ENCODE measurements around the gene ZSWIM6. TPM values are rescaled to one million over a fixed set of nuclear protein-coding genes. Genes with fewer than 3 reads are reported as not detected.

ZSWIM6 gene
- total and polyA plus RNA-seq, 2 donors = 3.7 to 9.0 TPM

DNA sequence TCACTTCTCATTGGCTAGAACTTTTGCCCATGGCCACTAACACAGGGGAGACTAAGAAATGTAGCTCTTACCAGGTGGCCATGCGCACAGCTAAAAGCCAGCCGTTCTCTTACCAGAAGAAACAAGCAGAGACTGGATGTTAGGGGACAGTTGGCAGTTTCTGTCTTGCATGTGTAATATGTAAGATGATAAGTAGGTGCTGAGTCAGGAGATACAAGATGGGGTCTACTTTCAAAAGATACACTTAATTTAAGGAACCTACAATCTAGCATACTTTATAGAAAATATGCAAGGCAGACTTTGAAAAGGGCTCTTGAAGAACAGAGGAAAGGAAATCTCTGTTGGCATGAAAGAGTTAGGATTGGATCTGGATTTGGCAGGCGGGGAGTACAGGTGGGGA is 244.5 kb downstream of the ZSWIM6 start:
- 98% methylated on average over 3 of the region's 3 CpGs for WGBS
- Histone ChIP-seq H3K27ac (ENCODE audit: low read depth in 1 of 2, low read length in 1 of 2) (no peak overlapping the region), H3K4me1 (ENCODE audit: control insufficient read depth in 2 of 2, insufficient read depth in 2 of 2, low read length in 2 of 2) (no peaks in the 10 kb centered on the region), H3K36me3 (ENCODE audit: control insufficient read depth in 2 of 2, insufficient read depth in 2 of 2, low read length in 1 of 2) (no peaks in the 10 kb centered on the region), H3K4me3 (ENCODE audit: low read length in 2 of 2) (no peak overlapping the region), H3K27me3 (ENCODE audit: control insufficient read depth in 2 of 2, insufficient read depth in 1 of 2, low read length in 1 of 2) (no peaks in the 10 kb centered on the region), H3K9me3 (ENCODE audit: control insufficient read depth in 2 of 2, insufficient read depth in 1 of 2, low read length in 1 of 2) (no peaks in the 10 kb centered on the region)
- DNase-seq (ENCODE audit: low read depth in 6 of 9, low spot score in 9 of 9) = no peak

- H3K27me3 ChIP-seq (ENCODE audit: control insufficient read depth in 2 of 2, insufficient read depth in 1 of 2, low read length in 1 of 2) = no peaks in the 10 kb centered on the region
- no peak overlapping the region for H3K27ac ChIP-seq (ENCODE audit: low read depth in 1 of 2, low read length in 1 of 2)
- no peak for DNase-seq (ENCODE audit: low read depth in 6 of 9, low spot score in 9 of 9)
- WGBS = 96% methylated on average over 1 of the region's 1 CpG
- H3K4me1 ChIP-seq (ENCODE audit: control insufficient read depth in 2 of 2, insufficient read depth in 2 of 2, low read length in 2 of 2) = no peaks in the 10 kb centered on the region
- no peaks in the 10 kb centered on the region for H3K36me3 ChIP-seq (ENCODE audit: control insufficient read depth in 2 of 2, insufficient read depth in 2 of 2, low read length in 1 of 2)
- no peaks in the 10 kb centered on the region for H3K9me3 ChIP-seq (ENCODE audit: control insufficient read depth in 2 of 2, insufficient read depth in 1 of 2, low read length in 1 of 2)
- H3K4me3 ChIP-seq (ENCODE audit: low read length in 2 of 2) = no peak overlapping the region
Observed at GRCh38 chr5:61578858-61579503, 246.9 kb downstream of the ZSWIM6 start.

- Histone ChIP-seq H3K4me1 (ENCODE audit: control insufficient read depth in 2 of 2, insufficient read depth in 2 of 2, low read length in 2 of 2) (no peaks in the 10 kb centered on the region), H3K36me3 (ENCODE audit: control insufficient read depth in 2 of 2, insufficient read depth in 2 of 2, low read length in 1 of 2) (no peaks in the 10 kb centered on the region), H3K27ac (ENCODE audit: low read depth in 1 of 2, low read length in 1 of 2) (no peak overlapping the region), H3K9me3 (ENCODE audit: control insufficient read depth in 2 of 2, insufficient read depth in 1 of 2, low read length in 1 of 2) (no peaks in the 10 kb centered on the region), H3K27me3 (ENCODE audit: control insufficient read depth in 2 of 2, insufficient read depth in 1 of 2, low read length in 1 of 2) (no peaks in the 10 kb centered on the region), H3K4me3 (ENCODE audit: low read length in 2 of 2) (no peak overlapping the region)
- no peak for DNase-seq (ENCODE audit: low read depth in 6 of 9, low spot score in 9 of 9)
- 85% methylated on average over 2 of the region's 2 CpGs for WGBS
Observed at GRCh38 chr5:61582205-61582820, 250.3 kb downstream of the ZSWIM6 start.

DNA sequence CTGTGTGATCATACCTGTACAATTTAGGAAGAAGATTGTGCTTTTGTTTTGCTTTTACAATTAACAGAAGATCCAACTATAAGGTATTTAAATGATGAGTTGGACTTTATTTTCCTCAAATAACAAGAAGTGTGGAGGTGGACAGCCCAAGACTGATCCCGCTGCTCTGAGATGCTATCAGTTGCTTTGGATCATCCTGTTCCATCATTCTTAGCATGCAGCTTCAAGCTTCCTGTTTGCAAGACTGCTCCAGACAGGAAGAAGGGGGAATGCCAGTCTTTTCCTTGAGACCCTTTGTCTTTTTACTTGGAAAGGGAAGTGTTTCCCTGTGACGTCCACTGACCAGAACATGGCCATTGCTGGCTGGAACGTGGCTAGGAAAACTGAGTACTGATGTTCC is 250.8 kb downstream of the ZSWIM6 start:
- H3K27me3 ChIP-seq (ENCODE audit: control insufficient read depth in 2 of 2, insufficient read depth in 1 of 2, low read length in 1 of 2) = no peaks in the 10 kb centered on the region
- no peak for DNase-seq (ENCODE audit: low read depth in 6 of 9, low spot score in 9 of 9)
- no peaks in the 10 kb centered on the region for H3K36me3 ChIP-seq (ENCODE audit: control insufficient read depth in 2 of 2, insufficient read depth in 2 of 2, low read length in 1 of 2)
- H3K9me3 ChIP-seq (ENCODE audit: control insufficient read depth in 2 of 2, insufficient read depth in 1 of 2, low read length in 1 of 2) = no peaks in the 10 kb centered on the region
- H3K4me1 ChIP-seq (ENCODE audit: control insufficient read depth in 2 of 2, insufficient read depth in 2 of 2, low read length in 2 of 2) = no peaks in the 10 kb centered on the region
- no peak overlapping the region for H3K4me3 ChIP-seq (ENCODE audit: low read length in 2 of 2)
- 94% methylated on average over 3 of the region's 3 CpGs for WGBS
- no peak overlapping the region for H3K27ac ChIP-seq (ENCODE audit: low read depth in 1 of 2, low read length in 1 of 2)

DNA sequence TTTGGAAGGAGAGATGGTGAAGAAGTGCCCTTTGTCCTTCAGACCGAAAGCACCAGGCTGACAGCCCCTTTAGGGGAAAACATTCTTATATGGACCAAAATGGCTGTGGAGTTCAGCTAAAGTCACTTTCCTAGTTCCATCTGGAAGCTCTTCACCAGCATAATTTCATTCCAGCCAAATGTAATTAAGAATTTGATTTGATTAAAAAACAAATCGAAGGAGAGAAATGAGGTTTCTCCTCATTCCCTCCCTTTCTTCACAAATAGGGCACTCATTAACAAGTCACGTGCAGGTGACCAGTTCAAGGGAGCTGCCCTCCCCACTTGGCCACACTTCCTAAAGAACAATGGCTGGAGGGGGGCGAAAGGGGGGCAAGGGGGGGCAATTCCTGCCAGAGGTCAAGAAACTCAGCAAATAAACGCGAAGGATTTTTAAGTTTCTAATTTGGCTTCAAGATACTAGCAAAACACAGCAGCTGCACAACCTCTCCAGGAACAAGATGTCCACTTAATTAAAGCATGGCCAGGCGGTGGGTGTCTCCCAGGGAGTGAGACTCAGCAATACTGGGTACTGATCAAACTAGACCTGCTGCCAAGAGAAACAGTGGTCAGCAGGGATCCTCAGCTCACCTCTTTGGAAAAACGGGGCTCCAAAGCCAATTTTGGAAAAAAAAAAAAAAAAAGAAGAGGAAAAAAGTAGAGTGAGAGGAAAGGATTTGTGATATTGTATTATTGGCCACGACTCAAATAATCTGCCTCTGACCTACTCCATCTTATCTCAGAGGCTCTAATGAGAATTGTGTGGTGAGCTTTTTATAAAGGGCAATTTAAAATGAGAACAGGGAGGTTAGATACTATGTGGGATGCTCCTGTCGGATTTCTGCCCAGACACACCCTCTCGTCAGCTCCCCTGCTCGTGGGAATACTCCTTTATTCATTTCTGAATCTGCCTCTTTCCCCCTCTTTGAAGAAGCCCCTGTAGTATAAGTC is 254.3 kb downstream of the ZSWIM6 start:
- Histone ChIP-seq H3K4me3 (ENCODE audit: low read length in 2 of 2) (no peak overlapping the region), H3K9me3 (ENCODE audit: control insufficient read depth in 2 of 2, insufficient read depth in 1 of 2, low read length in 1 of 2) (no peaks in the 10 kb centered on the region), H3K4me1 (ENCODE audit: control insufficient read depth in 2 of 2, insufficient read depth in 2 of 2, low read length in 2 of 2) (no peaks in the 10 kb centered on the region), H3K27ac (ENCODE audit: low read depth in 1 of 2, low read length in 1 of 2) (no peak overlapping the region), H3K27me3 (ENCODE audit: control insufficient read depth in 2 of 2, insufficient read depth in 1 of 2, low read length in 1 of 2) (no peaks in the 10 kb centered on the region), H3K36me3 (ENCODE audit: control insufficient read depth in 2 of 2, insufficient read depth in 2 of 2, low read length in 1 of 2) (no peaks in the 10 kb centered on the region)
- DNase-seq (ENCODE audit: low read depth in 6 of 9, low spot score in 9 of 9) = no peak
- WGBS = 94% methylated on average over 12 of the region's 12 CpGs

GRCh38 chr5:61587125-61587524 is 255.1 kb downstream of the ZSWIM6 start:
- no peak for DNase-seq (ENCODE audit: low read depth in 6 of 9, low spot score in 9 of 9)
- Histone ChIP-seq H3K4me3 (ENCODE audit: low read length in 2 of 2) (no peak overlapping the region), H3K27me3 (ENCODE audit: control insufficient read depth in 2 of 2, insufficient read depth in 1 of 2, low read length in 1 of 2) (no peaks in the 10 kb centered on the region), H3K36me3 (ENCODE audit: control insufficient read depth in 2 of 2, insufficient read depth in 2 of 2, low read length in 1 of 2) (no peaks in the 10 kb centered on the region), H3K9me3 (ENCODE audit: control insufficient read depth in 2 of 2, insufficient read depth in 1 of 2, low read length in 1 of 2) (no peaks in the 10 kb centered on the region), H3K27ac (ENCODE audit: low read depth in 1 of 2, low read length in 1 of 2) (no peak overlapping the region), H3K4me1 (ENCODE audit: control insufficient read depth in 2 of 2, insufficient read depth in 2 of 2, low read length in 2 of 2) (no peaks in the 10 kb centered on the region)
- 96% methylated on average over 6 of the region's 6 CpGs for WGBS

DNA sequence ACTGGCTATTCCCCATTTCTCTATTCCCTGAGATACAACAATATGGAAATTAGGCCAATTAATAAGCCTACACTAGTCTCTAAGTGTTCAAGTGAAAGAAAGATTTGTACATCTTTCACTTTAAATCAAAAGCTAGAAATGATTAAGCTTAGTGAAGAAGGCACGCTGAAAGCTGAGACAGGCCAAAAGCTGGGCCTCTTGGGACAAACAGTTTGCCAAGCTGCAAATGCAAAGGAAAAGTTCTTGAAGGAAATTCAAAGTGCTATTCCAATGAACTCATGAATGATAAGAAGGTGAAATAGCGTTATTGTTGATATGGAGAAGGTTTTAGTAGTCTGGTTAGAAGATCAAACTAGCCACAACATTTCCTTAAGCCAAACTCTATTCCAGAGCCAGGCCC is 256.2 kb downstream of the ZSWIM6 start:
- 94% methylated on average over 2 of the region's 2 CpGs for WGBS
- Histone ChIP-seq H3K9me3 (ENCODE audit: control insufficient read depth in 2 of 2, insufficient read depth in 1 of 2, low read length in 1 of 2) (no peaks in the 10 kb centered on the region), H3K4me3 (ENCODE audit: low read length in 2 of 2) (no peak overlapping the region), H3K27ac (ENCODE audit: low read depth in 1 of 2, low read length in 1 of 2) (no peak overlapping the region), H3K27me3 (ENCODE audit: control insufficient read depth in 2 of 2, insufficient read depth in 1 of 2, low read length in 1 of 2) (no peaks in the 10 kb centered on the region), H3K36me3 (ENCODE audit: control insufficient read depth in 2 of 2, insufficient read depth in 2 of 2, low read length in 1 of 2) (no peaks in the 10 kb centered on the region), H3K4me1 (ENCODE audit: control insufficient read depth in 2 of 2, insufficient read depth in 2 of 2, low read length in 2 of 2) (no peaks in the 10 kb centered on the region)
- no peak for DNase-seq (ENCODE audit: low read depth in 6 of 9, low spot score in 9 of 9)

DNA sequence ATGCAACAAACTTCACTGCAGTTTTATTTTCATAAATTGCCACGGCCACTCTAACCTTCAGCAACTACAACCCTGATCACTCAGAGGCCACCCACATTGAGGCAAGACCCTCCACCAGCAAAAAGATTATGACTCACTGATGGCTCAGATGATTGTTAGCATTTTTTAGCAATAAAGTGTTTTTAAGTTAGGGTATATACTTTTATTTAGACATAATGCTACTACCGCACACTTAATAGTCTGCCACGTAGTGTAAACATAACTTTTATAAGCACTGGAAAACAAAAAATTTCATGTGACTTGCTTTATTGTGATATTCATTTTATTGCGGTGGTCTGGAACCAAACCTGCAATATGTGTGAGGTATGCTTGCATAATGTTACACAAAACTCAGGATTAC is 257.9 kb downstream of the ZSWIM6 start:
- Histone ChIP-seq H3K27ac (ENCODE audit: low read depth in 1 of 2, low read length in 1 of 2) (no peak overlapping the region), H3K27me3 (ENCODE audit: control insufficient read depth in 2 of 2, insufficient read depth in 1 of 2, low read length in 1 of 2) (no peaks in the 10 kb centered on the region), H3K4me3 (ENCODE audit: low read length in 2 of 2) (no peak overlapping the region), H3K4me1 (ENCODE audit: control insufficient read depth in 2 of 2, insufficient read depth in 2 of 2, low read length in 2 of 2) (peaks cover 0 to 8% of the 10 kb centered on the region in 2 donors), H3K36me3 (ENCODE audit: control insufficient read depth in 2 of 2, insufficient read depth in 2 of 2, low read length in 1 of 2) (no peaks in the 10 kb centered on the region), H3K9me3 (ENCODE audit: control insufficient read depth in 2 of 2, insufficient read depth in 1 of 2, low read length in 1 of 2) (no peaks in the 10 kb centered on the region)
- WGBS = 96% methylated on average over 4 of the region's 4 CpGs
- no peak for DNase-seq (ENCODE audit: low read depth in 6 of 9, low spot score in 9 of 9)

DNA sequence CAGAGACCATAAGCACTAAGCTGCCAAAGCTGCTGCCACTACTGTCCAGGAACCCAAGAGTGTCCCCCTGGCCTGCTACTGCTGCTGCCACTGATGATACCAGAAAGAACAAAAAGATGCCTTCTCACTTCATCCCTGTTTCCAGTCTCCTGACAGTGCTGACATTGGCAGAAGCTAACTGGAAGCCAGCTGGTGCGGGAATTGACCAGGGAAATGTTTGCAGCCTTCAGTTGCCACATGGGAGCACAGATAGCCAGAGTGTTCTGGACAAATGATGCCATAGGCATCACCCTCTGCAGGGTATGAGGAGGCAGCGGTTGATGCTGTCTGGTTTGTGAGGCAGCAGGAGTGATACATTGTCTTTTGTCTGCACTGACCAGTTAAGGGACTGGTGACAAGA is 258.4 kb downstream of the ZSWIM6 start:
- Histone ChIP-seq H3K27me3 (ENCODE audit: control insufficient read depth in 2 of 2, insufficient read depth in 1 of 2, low read length in 1 of 2) (no peaks in the 10 kb centered on the region), H3K36me3 (ENCODE audit: control insufficient read depth in 2 of 2, insufficient read depth in 2 of 2, low read length in 1 of 2) (no peaks in the 10 kb centered on the region), H3K4me1 (ENCODE audit: control insufficient read depth in 2 of 2, insufficient read depth in 2 of 2, low read length in 2 of 2) (peaks cover 0 to 10% of the 10 kb centered on the region in 2 donors), H3K9me3 (ENCODE audit: control insufficient read depth in 2 of 2, insufficient read depth in 1 of 2, low read length in 1 of 2) (no peaks in the 10 kb centered on the region), H3K4me3 (ENCODE audit: low read length in 2 of 2) (no peak overlapping the region), H3K27ac (ENCODE audit: low read depth in 1 of 2, low read length in 1 of 2) (no peak overlapping the region)
- DNase-seq (ENCODE audit: low read depth in 6 of 9, low spot score in 9 of 9) = no peak
- 98% methylated on average over 2 of the region's 2 CpGs for WGBS
